GM03348 (cell line): Measurements from ENCODE around the gene DDX47.
"Not testable (repeated sequence)": the region's sequence is repeated elsewhere in the genome, so short reads cannot be mapped to it uniquely, and the experiment has no call there.

Experiments
- DNase-seq: peaks from one replicate; pipeline ENCODE4 v3.0.0; 2012; ENCODE audit warnings: low spot score

Gene DDX47

DNA sequence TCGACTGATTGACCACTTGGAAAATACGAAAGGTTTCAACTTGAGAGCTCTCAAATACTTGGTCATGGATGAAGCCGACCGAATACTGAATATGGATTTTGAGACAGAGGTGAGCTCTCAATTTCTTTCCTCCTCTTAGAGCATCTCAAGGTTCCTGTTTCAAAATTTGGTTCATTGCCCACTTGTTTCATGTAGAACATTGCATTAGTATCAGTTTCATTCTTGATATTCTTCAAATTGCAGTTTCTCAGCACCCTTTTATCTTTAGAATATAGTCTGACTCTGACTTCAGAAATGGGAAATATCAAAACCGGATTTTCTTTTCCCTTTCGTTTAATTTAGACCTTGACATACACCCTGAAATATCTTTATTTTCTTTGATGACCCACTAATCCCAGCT lies 8.8 kb downstream of the DDX47 start:
- no peak for DNase-seq

DNA sequence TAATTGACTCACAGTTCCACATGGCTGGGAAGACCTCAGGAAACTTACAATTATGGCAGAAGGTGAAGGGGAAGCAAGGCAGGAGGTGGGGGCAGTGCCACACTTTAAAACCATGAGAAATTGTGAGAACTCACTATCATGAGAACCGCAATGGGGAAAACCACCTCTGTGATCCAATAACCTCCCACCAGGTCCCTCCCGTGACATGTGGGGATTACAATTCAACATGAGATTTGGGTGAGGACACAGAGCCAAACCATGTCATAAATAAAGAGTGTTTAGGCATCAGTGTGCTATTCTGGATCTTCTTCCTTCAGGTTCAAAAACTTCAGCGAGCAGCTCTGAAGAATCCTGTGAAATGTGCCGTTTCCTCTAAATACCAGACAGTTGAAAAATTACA lies 9.7 kb downstream of the DDX47 start:
- no peak for DNase-seq

DNA sequence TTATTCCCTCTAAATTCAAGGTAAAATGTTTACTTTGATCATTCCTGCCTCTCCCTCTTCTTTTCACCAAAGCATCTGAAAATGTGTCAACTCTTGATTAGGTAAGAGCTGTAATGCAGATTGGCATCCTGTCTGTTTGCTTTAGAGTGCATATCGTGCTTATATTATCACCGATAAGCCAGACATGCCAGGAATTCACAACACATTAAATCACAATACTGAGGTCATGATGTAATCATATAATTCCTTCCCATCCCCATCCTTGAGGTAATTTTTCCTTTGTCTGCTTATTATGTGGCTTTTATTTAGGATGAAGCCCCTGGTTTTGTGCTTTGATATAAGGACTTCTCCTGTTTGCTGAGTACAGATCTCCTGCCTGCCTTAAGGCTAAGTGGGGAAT lies 10.2 kb downstream of the DDX47 start:
- peak; percentile 73 for DNase-seq

DNA sequence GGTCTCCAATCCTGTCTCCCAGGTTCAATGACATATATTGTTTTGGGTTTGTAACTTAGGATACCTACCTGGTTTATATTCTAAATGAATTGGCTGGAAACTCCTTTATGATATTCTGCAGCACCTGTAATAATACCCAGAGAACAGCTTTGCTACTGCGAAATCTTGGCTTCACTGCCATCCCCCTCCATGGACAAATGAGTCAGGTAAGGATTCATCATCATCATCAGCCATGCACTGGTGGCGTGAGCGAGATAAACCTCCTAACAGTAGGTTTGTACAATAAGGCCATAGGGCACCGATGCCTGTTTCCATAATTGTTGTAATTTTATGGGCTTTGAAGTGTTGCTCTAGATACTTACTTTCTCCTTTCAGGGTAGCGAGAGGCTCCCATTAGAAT lies 10.7 kb downstream of the DDX47 start:
- DNase-seq: no peak

DNA sequence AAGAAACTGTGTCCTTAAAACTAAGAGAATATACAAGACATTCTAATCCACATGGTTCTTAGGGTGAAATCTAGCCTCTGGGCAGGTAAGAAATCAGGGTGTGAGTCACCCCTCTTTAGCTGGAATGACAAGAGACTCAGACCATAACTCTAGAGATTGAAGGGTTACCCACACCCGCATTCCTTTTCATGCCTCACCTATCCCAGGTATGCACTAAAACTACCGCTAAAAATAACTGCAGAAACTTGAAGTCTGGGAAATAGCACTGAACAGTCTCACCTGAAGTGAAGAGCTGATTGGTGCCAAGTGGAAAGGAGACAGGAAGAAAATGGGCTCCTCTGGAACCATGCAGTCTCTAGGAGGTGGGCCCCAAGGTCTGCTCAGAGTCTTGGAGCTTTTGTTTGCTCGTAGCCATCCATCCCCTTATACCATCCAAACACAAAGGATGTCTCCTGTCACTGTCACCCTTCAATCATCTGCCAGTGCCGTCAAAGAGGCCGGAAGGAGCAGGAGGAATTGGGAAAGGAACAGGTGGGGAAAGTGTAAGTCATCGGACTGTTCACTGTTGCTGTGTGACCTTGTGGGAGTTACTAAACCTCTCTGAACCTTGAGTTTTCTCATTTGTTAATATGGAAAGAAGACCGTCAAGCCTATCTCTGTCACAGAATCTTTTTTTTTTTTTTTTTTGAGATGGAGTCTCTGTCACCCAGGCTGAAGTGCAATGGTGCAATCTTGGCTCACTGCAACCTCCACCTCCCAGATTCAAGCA lies 22.4 kb downstream of the DDX47 start:
- DNase-seq: peak; percentile 16

DNA sequence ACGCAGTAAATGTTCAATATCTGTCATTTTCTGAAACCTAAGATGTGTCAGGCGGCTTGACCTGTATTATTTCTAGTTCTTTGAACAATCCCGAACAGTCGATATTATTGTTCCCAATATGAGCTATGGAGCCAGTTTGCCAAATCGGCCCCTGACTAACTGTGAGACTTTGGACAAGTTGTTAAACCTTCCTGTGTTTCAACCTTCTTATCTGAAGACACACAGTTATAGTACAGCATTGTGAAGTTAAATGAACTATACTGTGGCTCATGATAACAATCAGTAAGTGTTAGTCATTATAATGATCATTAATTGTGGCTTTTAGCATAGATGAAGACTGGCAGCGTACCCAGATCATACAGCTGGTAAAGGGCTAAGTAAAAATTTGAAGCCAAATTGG lies 23.4 kb downstream of the DDX47 start:
- DNase-seq: no peak

DNA sequence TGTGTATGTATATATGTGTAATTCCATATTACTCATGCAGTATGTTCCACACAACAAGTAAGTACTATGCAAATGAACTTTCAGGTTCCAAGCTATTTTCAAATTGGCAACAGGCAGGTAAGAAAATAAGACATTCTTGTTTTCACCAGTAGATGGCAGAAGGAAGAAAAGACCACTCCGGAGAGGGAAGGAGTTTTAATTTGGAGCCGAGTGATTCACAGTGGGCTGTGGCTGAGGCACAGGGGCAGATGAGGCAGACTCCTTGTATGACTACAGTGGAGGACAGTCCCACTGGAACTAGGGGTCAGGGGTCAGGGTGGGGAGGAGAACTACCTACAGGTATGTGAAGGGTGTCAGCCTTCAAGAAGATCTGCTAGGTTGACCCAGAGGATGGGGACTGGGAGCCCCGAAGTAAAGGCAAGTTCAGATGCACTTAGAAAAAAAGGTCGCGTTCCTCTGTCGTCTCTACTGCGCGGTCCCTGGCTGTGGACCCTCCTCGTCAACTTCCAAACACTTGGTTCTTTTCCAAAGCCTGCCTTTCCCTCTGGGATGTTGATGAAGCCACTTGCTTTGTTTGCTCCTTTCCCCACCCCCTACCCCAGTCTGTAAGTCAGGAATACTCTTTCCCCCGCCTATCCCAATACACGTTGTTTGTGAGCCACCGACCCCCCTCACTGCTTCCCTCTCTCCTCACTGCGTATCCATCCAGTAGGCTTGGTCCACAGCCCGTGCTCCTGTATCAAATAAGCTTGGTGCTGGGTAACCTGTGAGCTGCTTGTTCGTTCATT lies 24.1 kb downstream of the DDX47 start:
- peak; percentile 84 for DNase-seq

DNA sequence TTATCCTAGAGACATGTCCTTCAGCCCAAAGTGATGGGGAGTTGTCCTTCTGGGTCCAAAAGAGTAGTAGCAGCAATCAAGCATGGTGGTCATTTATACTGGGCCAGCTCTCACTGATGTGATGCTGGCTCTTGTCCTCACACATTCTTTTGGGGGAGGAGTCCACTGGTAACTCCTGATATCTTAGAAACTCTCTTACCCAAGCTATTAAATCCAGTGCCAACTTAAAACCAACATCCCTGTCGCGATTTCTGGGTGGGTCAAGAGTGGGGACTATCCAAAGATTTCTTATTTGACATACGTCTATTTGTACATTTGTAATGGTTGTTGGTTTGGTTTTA lies 24.6 kb downstream of the DDX47 start:
- DNase-seq: no peak

DNA sequence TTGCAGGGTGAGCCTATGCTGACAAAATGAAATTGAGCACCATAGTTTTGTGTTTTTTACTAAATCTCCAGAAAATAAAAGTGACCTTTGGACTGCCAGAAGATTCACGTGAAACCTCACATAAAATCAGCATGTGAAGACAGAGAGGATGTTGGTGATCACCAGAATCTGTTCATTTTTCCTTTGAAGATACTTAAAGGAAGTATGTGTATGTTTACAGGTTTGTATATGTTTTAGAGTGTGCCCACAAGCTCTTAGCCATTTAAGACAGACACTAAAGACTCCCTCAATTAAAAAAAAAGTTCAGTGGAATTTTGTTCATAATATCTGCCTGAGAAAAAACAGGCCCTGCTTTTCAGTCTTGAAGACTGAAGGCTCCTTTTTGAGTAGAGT lies 25.9 kb downstream of the DDX47 start:
- DNase-seq: no peak

DNA sequence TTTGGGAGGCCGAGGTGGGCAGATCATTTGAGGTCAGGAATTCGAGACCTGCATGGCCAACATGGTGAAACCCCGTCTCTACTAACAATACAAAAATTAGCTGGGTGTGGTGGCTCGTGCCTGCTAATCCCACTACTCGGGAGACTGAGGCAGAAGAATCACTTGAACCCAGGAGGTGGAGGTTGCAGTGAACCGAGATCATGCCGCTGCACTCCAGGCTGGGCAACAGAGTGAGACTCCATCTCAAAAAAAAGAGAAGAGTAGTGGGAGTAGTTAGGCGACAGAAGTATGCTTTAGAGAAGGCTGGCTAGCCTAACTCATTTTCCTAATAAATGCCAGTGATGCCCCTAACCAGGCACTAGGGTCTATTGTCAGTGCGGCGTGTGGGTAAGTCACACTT lies 26.3 kb downstream of the DDX47 start:
- not testable (repeated sequence) for DNase-seq

DNA sequence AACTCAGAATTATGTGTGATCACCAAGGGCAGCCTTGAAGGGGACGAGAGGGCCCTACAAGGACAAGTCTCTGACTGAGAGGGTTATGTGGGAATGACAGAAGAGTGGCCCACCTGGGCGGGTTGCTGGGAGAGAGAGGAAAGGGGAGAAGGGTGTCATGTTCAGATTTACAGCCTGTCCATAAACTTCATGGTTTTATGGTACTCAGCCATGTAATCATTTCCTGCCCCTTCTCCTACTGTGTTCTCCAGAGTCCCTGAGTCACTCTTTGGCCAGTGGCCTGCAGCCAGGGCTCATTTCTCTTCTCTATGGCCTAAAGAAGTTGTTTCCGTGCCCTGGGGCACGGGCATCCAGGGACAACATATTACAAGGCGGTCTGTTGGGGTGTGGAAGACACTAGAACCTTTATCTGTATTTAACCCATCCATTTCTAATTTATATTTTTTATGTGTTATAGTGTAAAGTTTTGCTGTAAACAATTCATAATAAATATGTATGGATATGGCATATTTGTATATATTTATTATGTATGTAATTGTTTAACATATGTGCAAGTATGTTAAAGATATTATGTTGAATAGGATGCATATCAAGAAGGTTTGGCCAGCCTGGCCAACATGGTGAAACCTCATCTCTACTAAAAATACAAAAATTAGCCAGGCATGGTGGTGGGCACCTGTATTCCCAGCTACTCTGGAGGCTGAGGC lies 26.9 kb downstream of the DDX47 start:
- peak; percentile 88 for DNase-seq

DNA sequence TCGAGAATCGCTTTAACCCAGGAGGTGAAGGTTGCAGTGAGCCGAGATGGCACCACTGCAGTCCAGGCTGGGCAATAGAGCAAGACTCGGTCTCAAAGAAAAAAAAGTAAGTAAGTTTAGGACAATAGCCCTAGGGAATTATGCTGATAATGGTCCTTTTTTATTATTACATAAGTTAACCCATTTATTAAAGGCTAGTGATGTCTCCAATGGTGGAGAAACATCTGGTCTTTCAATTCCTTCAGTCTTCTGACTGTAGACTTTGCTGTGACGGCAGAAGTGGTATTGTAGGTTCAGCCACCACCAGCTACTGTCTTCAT lies 27.4 kb downstream of the DDX47 start:
- DNase-seq: no peak

DNA sequence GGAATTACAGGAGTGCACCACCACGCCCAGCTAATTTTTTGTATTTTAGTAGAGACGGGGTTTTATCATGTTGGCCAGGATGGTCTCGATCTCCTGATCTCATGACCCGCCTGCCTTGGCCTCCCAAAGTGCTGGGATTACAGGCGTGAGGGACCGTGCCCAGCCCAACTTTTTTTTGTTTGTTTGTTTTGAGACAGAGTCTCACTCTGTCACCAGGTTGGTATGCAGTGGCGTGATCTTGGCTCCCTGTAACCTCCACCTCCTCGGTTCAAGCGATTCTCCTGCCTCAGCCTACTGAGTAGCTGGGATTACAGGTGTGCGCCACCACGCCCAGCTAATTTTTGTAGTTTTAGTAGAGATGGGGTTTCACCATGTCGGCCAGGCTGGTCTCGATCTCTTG lies 28.3 kb downstream of the DDX47 start:
- not testable (repeated sequence) for DNase-seq

DNA sequence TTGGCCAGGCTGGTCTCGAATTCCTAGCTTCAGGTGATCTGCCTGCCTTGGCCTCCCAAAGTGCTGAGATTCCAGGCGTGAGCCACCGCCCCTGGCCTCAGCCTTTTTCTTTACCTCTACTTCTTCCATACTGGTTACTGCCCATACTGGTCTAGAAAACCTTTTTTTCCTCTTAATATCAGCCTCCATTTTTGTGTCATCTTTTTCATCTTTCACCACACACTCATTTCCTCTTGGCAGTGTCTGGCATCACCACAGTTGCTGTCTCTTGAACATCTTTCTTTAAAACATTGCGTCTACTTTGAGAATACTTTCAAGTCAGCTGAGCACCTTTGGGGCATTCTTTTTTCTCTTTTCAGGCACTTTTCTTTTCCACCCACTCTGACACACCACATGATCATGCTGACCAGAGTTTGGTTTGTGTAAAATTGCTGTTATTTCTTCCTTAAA lies 32.7 kb downstream of the DDX47 start:
- DNase-seq: no peak

DNA sequence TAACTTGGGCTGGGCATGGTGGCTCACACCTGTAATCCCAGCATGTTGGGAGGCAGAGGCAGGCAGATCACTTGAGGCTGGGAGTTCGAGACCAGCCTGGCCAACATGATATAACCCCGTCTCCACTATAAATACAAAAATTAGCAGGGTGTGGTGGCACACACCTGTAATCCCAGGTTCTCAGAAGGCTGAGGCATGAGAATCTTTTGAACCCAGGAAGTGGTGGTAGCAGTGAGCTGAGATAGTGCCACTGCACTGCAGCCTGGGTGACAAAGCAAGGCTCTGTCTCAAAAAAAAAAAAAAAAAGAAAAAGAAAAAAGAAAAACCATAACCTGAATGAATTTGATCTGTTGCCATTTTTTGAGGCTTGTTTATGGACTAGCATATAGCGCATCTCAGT lies 33.6 kb downstream of the DDX47 start:
- DNase-seq: not testable (repeated sequence)

DNA sequence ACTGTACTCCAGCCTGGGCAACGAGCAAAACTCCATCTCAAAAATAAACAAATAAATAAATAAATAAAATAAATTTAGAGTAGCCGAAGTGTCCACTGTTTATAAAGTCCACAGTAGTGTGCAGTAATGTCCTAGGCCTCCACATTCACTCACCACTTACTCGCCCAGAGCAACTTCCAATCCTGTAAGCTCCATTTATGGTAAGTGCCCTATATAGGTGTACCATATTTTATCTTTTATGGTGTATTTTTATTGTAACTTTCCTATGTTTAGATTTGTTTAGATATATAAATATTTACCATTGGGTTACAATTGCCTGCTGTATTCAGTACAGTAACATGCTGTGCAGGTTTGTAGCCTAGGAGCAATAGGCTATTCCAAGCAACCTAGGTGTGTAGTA lies 40.3 kb downstream of the DDX47 start:
- DNase-seq: no peak

DNA sequence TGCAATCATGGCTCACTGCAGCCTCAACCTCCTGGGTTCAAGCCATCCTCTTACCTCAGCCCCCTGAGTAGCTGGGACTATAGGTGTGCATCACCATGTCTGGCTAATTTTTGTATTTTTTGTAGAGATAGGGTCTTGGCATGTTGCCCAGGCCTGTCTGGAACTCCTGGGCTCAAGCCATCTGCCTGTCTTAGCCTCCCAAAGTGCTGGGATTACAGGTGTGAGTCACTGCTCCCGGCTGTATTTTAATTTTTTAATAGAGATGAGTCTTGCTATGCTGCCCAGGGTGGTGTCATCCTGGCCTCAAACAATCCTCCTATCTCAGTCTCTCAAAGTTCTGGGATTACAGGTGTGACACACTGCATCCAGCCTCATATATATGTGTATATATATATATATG lies 46.5 kb downstream of the DDX47 start:
- no peak for DNase-seq

DNA sequence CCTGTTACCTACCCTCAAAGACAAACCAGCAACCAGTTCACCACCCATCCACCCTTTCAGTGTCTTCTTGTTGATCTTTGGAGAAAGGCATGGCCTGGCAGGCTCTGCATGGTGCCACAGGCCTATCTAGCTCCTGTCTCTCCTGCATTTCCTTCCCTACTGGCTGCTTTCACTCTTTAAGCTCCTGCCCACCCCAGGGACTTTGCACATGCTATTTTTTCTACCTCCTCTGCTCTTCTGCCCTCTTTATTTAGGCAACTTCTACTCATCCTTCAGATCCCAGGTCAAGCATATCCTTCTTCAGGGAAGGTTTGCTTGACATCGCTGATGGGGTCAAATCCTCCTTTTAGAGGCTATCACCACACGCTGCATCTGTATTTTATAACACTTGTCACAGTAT lies 51.1 kb downstream of the DDX47 start:
- DNase-seq: no peak

DNA sequence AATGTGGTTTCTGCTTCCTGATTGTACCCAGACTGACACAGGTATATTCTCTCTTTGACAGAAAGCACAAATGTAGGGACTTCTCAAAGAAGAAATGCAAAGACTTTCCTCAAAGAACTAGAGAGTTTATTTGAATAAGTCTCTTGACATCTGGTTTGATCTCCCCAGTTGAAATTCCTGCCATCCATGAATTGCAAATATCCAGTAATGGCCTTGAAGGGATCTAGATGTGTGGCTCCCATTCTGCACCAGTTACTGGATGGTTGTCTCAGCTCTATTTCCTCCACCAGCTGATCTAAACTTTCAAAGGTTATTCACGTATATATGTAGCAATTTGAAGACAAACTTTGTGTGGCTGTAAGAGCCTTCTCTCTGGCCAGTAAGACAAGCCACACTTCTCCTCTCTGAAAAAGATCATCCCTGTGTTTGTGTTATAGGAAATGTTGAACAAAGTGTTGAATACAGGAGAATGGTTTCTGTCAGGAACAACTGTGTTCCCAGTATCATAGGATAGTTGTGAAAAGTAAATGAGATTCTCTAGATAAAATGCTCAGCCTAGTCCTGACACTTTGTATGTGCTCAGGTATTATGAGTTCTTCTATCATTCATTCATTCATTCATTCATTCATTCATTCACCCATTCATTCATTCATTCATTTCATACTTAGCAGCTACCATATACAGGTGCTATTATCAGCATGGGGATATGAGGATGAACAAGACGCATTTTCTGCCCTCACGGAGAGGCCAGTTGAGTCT lies 55.5 kb downstream of the DDX47 start:
- DNase-seq: no peak

DNA sequence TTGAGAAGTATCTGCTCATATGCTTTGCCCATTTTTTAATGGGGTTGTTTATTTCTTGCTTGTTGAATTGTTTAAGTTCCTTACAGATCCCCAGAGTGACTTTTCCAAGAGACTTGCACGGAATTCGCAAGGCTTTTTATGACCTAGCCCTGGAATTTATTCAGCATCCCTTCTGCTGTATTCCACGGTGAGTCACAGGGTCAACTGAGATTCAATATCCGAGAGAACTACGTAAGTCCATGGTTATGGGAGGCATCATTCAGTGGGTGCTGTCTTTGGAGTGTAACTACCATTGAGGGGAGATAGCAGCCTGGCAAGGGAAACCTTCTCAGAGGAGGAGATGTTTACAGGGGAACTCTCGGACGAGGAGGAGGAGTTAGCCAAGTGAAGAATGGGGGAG lies 57.3 kb downstream of the DDX47 start:
- DNase-seq: peak; percentile 73

DNA sequence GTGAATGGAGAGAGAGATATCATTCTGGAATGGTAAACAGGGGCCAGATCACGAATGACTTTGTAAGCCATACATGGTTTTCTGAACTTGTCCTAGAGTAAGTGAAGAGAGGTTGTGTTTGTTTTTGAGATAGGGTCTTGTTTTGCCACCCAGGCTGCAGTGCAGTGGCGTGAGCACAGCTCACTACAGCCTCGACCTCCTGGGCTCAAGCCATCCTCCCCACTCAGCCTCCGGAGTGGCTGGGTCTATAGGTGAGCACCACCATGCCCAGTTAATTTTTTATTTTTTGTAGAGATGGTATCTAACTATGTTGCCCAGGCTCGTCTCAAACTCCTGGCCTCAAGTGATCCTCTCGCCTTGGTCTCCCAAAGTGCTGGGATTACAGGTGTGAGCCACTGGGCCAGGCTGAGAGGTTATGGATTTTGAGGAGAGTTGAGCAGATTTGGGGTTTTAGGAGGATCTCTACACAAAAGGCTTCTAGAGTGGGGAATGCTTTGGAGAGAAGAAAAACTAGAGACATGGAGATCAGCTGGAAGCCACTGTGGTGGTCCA lies 58.5 kb downstream of the DDX47 start:
- DNase-seq: no peak
